ENCODE results near the gene RAB31.

The RAB31 gene

DNA sequence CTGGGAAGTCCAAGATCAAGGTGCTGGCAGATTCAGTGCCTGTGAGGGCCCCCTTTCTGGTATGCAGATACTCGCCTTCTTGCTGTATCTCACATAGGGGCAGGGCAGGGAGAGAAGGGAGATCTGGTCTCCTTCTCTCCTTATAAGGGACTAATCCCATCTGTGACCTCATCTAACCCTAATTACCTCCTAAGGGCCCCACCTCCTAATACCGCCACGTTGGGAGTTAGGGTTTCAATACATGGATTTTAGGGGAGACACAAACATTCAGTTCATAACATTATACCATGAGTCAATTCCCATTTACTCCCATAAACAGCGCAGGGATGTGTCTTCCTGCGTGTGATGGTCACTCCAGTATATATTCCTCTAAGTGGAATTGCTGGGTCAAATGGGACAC is 103.9 kb downstream of the RAB31 start:
- Histone ChIP-seq H3K9me3 (ENCODE audit: severe bottlenecking) (no peaks in the 10 kb centered on the region), H3K36me3 (no peaks in the 10 kb centered on the region), H3K4me3 (ENCODE audit: low read depth, low read length) (no peak overlapping the region), H3K27me3 (ENCODE audit: insufficient read depth, low read depth, severe bottlenecking) (no peaks in the 10 kb centered on the region), H3K27ac (no peak overlapping the region)
- DNase-seq, result no peak
- TF ChIP-seq, protein P1, sequence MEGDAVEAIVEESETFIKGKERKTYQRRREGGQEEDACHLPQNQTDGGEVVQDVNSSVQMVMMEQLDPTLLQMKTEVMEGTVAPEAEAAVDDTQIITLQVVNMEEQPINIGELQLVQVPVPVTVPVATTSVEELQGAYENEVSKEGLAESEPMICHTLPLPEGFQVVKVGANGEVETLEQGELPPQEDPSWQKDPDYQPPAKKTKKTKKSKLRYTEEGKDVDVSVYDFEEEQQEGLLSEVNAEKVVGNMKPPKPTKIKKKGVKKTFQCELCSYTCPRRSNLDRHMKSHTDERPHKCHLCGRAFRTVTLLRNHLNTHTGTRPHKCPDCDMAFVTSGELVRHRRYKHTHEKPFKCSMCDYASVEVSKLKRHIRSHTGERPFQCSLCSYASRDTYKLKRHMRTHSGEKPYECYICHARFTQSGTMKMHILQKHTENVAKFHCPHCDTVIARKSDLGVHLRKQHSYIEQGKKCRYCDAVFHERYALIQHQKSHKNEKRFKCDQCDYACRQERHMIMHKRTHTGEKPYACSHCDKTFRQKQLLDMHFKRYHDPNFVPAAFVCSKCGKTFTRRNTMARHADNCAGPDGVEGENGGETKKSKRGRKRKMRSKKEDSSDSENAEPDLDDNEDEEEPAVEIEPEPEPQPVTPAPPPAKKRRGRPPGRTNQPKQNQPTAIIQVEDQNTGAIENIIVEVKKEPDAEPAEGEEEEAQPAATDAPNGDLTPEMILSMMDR (IDR thresholded peaks at IDR 0.05; ENCODE audit: low read depth, low read length), result no peak

DNA sequence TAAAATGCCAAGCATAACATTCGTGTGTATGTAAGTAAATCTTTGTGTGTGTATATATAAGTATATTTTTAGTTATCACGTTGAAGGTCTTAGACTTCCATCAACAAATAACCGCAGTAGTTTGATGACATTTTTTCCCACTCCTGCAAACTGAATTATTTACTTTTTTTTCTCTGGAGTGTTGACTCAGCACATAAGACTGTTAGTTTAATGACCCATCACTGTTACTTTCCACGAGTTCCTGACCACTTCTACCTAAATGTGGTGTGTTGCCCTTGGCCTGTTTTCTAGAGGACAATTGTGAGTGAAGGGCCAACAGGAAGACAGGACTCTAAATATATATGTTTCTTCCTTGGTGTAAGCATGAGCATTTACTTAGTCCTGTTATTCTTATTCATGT is 106.3 kb downstream of the RAB31 start:
- H3K27me3 ChIP-seq (ENCODE audit: insufficient read depth, low read depth, severe bottlenecking), result no peaks in the 10 kb centered on the region
- H3K27ac ChIP-seq, result no peak overlapping the region
- H3K36me3 ChIP-seq, result no peaks in the 10 kb centered on the region
- TF ChIP-seq, protein P1 (IDR thresholded peaks at IDR 0.05; ENCODE audit: low read depth, low read length), result no peak
- H3K9me3 ChIP-seq (ENCODE audit: severe bottlenecking), result peaks cover 6% of the 10 kb centered on the region
- no peak overlapping the region for H3K4me3 ChIP-seq (ENCODE audit: low read depth, low read length)
- DNase-seq, result no peak

DNA sequence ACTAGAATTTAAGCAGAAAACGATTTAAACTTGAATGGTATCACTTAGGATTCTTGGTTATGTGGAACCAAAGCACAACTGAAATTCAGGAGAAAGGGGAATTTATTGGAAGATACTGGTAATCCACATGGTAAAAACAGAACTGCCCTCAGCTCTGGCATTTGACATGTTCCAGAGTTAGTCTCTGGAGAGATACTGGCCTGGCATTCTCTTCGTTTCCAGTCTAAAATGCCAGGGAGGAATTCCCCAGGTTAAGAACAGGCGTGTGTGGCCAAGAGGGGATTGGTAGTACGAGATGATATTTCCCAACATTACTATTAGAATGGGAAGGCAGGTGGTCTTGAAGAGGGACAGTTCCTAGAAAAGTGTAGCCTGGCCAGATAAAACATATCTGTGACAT is 109.2 kb downstream of the RAB31 start:
- no peak for DNase-seq
- TF ChIP-seq, protein P1 (IDR thresholded peaks at IDR 0.05; ENCODE audit: low read depth, low read length), result no peak
- peaks cover 6% of the 10 kb centered on the region for H3K9me3 ChIP-seq (ENCODE audit: severe bottlenecking)

DNA sequence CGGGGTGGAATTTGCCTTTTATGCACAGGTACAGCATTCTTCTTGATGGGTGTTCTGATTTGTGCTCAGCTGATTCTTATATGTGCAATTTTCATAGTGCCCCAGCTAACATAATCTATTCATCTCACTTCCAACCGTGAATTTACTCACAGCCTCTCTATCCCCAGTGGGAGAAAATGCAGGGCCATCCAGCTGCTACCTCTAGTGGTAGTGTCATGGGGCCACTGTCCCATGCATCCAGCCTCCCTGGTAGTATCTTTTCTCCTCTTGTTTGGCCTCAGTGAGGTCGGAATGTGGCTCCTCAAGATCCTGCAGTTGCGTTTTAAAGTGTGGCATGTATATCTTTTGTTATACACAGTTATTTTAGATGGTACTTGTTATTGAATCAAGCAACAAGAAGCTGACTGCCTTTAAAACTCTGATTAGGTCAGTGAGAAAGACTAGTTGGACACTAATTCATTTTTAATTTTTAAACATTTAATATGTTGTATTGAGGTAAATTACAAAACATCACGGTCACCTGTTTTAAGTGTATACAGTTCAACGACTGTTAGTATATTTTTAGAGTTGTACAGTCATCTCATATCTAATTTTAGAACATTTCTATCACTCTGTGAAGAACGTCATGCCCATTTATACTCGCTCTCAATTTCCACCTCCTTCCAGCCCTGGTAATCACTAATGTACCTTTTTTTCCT is 109.8 kb downstream of the RAB31 start:
- Histone ChIP-seq H3K9me3 (ENCODE audit: severe bottlenecking) (peaks cover 6% of the 10 kb centered on the region), H3K36me3 (no peaks in the 10 kb centered on the region), H3K27me3 (ENCODE audit: insufficient read depth, low read depth, severe bottlenecking) (no peaks in the 10 kb centered on the region), H3K27ac (no peak overlapping the region), H3K4me3 (ENCODE audit: low read depth, low read length) (no peak overlapping the region)
- TF ChIP-seq, protein P1 (IDR thresholded peaks at IDR 0.05; ENCODE audit: low read depth, low read length), result no peak
- no peak for DNase-seq

More for the DNA sequence above, 109.2 kb downstream of the RAB31 start:
- Histone ChIP-seq H3K27me3 (ENCODE audit: insufficient read depth, low read depth, severe bottlenecking) (no peaks in the 10 kb centered on the region), H3K36me3 (no peaks in the 10 kb centered on the region), H3K27ac (no peak overlapping the region), H3K4me3 (ENCODE audit: low read depth, low read length) (no peak overlapping the region)

DNA sequence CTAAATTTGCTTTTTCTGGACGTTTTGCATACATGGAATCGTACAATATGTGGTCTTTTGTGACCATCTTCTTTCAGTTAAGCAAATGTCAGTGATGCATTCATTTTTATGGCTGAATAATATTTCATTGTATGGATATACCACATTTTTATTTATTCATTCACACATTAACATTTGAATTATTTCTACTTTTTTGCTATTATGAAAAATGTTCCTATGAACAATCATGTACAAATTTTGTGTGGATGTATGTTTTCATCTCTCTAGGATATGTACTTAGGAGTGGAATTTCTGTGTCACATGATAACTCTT is 110.3 kb downstream of the RAB31 start:
- peaks cover 6% of the 10 kb centered on the region for H3K9me3 ChIP-seq (ENCODE audit: severe bottlenecking)
- TF ChIP-seq, protein P1 (IDR thresholded peaks at IDR 0.05; ENCODE audit: low read depth, low read length), result no peak
- no peaks in the 10 kb centered on the region for H3K36me3 ChIP-seq
- H3K27me3 ChIP-seq (ENCODE audit: insufficient read depth, low read depth, severe bottlenecking), result no peaks in the 10 kb centered on the region
- DNase-seq, result no peak
- H3K4me3 ChIP-seq (ENCODE audit: low read depth, low read length), result no peak overlapping the region
- H3K27ac ChIP-seq, result no peak overlapping the region

DNA sequence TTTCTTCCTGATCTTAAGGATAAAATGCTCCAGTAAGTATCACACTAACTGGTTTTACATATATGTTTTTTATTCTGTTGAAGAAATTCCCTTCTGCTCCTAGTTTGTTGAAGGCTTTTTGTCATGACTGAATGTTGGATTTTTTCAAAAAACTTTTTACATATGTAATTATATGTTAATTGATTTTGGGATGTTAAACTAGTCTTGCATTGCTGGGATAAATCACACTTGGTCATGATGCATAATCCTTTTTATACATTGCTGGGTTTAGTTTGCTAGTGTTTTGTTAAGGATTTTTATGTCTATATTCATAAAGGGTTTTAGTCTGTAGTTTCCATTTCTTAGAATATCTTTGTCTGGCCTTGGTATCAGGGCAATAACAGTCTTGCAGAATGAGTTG is 112.0 kb downstream of the RAB31 start:
- DNase-seq, result no peak
- Histone ChIP-seq H3K4me3 (ENCODE audit: low read depth, low read length) (no peak overlapping the region), H3K36me3 (no peaks in the 10 kb centered on the region), H3K27me3 (ENCODE audit: insufficient read depth, low read depth, severe bottlenecking) (no peaks in the 10 kb centered on the region), H3K27ac (no peak overlapping the region), H3K9me3 (ENCODE audit: severe bottlenecking) (peaks cover 6% of the 10 kb centered on the region)
- TF ChIP-seq, protein P1 (IDR thresholded peaks at IDR 0.05; ENCODE audit: low read depth, low read length), result no peak

Data from WERI-Rb-1 (cell line).